ENCODE data around the gene CRB1.

Gene CRB1

DNA sequence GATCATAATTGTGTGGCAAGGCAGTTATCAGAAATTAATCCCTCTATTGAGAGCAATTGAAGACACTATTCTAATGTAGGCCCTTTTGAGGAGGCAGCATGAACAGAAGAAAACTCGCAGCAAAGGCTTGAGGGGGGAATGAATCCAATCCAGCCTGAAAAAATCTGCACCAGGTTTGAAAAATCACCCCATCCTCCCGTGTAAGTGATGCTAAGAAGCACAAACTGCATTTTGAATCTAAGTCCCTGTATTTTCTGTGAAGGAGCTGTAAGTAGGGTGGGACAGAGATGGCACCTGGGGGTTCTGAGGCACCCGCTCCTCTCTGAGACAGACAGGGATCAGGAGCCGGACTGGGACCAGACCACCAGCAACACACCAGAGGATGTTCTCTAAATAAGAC is at the start of gene CRB1:
TSS of gene CRB1 (plus strand) at position 241 of the 400 bp plus-strand sequence. CDS start 161 bp downstream, outside the sequence.
- DNase-seq, result no peak

DNA sequence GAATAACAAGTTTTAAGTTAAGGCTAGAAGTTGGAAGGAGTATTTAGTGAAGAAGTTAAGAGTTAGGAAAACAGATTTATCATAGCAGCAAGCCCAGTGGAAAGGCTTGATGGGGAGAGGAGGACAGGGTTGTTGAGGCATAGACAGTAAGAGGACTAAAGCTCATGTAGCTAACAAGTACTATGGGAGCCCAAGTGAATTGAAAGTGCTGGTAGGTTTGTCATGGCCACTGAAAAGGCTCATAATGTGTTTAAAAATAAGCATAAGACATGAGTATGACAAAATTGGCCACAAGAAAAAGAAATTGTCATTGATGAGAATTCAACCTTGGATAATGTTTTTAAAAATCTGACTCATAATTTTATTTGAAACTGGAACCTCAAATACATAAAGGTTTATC is 49.2 kb upstream of the CRB1 start:
- no peak for DNase-seq

DNA sequence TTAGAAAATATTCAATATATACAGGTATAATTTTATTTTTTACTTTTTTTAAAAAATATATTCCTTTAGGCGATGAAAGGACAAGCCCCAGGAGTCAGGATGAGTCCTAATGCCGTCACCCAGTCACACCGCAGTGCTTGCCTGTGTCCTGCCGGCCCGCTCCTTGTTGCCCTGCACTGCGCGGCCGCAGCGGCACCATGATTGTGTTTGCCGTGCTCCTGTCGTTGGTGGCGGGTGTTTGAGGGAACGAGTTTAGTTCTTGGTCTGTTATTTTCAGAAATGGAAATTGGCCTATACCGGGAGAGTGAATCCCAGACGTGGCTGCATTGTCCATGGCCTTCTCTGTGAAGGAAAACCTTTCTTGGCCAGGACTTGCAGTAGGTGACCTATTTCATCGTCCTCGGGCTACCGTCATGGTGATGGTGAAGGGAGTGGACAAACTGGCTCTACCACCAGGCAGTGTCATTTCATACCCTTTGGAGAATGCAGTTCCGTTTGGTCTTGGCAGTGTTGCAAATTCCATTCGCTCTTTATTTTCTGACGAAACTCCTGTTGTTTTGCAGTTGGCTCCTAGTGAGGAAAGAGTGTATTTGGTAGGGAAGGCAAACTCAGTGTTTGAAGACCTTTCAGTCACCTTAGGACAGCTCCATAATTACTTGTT is 45.9 kb upstream of the CRB1 start:
- no peak for DNase-seq

DNA sequence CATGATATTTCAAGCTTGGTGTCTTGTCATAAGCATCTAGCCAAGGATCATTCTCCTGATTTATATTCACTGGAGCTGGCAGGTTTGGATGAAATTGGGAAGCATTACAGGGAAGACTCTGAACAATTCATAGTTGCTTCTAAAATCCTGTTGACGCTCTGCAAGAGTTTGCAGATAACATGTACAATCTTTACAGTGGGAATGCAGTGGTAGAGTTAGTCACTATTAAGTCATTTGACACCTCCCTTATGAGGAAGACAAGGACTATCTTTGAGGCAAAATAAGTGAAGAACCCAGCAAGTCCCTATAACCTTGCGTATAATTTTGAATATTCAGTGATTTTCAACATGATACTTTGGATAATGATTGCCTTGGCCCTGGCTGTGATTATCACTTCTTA is 45.3 kb upstream of the CRB1 start:
- DNase-seq, result no peak

DNA sequence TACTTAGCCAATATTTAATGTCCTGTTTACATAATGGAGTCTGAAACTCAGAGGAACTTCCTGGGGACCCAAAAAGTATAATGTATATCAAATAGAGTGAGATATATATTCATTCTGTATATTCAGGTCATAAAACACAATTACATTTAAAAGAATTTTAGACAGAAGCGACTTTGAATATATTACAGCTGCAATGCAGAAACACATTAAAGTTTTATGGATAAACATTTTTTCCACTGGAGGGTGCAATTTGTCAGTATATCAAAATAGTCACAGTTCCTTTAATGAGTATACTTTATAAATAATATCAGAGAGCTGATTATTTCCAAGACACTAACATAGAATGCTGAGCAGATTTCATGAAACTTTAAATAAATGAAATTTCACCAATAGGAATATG is 43.9 kb upstream of the CRB1 start:
- no peak for DNase-seq

DNA sequence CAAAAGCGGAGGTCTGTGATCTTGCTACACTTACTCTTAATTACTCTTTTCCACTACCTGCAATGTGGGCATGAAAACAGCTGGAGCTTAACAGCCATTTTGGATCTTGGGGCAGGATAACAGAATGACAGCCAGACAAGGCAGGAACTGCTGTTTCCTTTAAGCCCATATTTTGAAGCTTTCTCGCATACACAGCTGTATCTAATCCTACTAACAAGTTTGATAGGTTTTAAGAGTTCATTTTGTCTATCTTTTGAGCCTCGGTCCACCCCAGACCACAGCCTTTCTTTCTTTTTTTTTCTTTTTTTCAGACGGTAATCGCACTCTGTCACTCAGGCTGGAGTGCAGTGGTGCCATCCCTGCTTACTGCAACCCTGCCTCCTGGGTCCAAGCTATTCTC is 42.4 kb upstream of the CRB1 start:
- DNase-seq, result no peak

DNA sequence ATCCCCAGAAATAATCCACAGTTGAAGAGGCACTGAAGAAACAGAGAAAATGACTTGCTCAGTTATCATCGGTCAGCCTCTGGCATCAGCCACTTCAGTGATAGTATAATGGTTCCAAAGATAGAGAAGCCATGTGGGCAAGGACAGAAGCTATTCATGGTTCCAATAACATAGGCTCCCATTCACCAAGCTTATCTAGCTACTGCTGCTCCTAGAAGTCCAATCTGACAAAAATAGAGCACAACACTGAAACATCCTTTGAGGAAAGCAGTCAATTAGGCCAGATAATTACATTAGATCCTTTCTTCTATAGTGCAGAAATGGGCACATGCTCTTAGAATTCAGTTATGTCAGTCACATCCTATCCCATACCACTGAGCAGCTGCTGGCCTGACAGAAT is 33.5 kb upstream of the CRB1 start:
- DNase-seq, result no peak

DNA sequence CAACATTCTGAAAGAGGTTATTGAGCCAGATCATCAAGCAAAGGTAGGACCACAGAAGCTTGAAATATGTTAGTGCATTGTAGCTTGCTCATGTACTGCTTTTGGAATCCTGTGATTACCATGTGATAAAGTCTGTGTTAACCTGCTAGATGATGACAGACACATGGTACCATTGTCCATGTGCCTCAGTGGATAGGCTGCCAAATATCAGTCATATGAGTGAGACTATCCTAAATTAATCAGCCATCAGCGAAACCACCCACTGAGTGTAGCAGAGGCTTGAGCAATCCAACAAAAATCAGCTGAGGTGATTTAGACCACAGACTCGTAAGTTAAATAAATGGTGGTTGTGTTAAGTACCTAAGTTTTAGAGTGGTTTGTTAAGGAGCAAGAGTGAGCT is 32.7 kb upstream of the CRB1 start:
- DNase-seq, result no peak

DNA sequence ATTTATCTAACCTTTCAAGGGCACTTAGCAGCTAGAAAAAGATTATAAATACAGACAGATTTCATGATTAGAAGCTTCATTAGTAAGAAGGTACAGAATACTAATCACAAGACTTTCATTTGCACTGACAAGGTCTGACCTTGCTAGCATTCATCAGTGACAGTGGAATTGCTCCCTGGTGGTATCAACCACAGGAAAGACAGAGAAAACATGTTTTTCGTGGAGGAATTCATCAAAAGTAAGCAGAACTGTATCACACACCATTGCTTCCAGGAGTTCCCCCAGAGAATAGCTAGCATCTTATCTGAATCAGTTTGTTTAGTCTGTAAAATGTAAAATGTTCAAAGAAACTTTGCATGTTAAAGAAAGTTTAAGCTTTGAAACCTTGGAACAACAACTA is 20.6 kb upstream of the CRB1 start:
- DNase-seq, result no peak

DNA sequence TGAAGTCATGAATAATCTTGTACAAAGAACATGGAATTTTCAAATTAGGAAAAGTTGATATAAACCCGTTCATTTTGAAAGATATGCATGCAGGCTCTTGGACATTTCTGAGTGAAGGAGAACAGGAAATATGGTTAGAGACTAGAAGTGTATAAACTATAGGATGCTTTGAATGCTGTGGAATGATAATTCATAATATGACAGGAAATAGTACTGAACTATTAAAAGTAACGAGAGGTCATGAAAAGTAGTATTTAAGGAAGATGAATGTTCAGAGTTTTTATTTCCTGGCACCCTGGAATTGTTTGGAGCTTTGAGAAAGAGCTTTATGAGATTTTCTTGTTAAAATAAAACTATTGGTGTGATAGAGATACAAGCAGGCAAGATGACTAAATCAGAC is 18.7 kb upstream of the CRB1 start:
- no peak for DNase-seq

DNA sequence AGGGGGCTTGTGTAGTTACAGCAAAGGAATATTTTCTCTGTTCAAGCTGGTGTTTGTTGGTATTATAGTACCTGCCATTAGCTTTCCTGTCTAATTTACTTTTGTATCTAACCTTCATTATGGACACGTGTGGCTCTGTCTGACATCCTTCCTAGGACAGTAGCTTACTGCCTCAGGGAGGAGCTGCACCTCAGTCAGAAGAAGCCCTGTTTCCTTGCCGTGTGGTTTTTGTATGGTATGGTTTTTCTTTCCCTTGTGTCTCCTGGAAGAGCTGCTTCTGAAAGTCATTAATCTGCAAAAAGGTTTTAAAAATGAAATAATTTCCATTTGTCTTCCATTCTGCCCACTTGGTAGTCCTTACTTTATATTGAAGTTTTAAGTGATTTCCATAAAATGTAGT is 17.4 kb upstream of the CRB1 start:
- DNase-seq, result no peak

DNA sequence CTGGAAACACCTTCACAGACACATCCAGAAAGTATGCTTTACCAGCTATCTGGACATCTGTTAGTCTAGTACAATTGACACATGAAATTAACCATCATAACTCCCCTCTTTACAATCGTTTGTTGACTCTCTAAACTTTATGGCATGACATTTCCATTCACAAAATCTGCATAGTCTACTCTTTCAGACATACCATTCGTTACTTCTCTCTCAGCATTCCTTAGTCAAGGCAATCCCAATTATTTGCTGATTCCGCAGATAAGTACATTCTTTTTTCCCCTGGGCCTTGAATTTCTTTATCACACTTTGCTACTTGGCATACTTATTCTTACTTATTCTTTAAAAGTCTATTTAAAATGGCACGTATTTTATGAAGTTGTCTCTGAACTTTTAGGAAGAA is 15.1 kb upstream of the CRB1 start:
- no peak for DNase-seq

DNA sequence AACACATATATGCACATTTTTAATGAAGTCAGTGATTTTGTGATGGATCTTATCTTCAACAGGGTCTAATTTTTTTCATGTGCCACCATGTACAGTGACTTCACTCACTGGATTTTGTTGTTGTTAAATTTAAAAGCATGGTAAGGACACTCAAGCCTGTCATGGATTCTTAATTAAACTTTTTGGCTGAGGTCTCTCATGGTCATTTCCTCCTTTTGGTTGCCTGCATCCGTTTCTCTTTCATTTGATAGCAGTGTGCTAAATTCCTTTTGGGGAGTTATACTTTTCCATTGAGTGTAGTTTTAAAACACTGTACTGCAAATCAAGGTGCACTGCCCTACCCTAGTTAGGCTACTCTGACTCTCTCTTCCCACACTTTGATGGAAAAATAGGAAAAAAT is 13.2 kb upstream of the CRB1 start:
- no peak for DNase-seq

DNA sequence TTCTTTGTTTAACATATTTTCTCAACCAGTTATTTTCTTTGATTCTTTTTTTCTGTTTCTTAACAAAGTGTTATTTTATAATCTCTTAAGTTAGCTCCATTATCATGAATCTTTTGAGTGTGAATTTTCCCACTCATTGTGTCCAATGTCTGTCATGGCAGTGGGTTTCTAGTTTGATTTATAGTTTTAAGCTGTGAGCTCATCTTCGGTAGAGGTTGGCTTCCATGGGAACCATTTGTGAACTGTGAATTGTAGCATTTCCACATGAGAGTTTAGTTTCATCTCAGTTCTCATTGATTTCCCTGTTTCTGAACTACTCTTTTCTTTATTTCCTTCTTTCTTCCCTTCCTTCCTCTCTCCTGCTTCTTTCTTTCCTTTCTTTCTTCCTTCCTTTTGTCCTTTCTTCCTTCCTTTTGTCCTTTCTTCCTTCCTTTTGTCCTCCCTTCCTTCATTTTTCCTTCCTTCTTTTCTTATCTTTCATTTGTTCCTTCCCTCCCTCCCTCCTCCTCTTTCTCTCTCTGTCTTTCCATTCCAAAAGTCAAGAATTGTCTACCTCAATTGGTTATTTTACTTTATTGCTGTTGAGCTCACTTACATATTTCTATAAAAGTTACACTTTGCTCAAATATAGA is 3.0 kb upstream of the CRB1 start:
- no peak for DNase-seq

DNA sequence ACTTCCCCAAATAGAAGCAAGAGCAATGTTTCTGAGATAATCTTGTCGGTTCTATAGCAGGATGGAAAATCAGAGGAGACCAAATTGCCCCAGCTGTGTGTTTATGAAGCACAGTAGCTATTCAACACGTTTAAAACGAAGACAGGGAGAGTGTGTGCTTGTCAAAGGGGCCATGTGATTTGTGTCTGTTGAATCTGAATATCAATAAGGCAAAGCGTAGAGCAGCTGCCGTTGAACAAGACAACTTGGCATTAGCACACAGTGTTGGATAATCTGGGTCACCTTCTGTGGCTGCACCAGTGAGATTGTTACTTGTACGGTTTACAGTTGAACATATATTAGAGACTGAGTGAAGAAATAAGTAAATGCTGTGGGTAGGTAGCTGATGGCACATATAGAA is 1.0 kb downstream of the CRB1 start:
- no peak for DNase-seq

DNA sequence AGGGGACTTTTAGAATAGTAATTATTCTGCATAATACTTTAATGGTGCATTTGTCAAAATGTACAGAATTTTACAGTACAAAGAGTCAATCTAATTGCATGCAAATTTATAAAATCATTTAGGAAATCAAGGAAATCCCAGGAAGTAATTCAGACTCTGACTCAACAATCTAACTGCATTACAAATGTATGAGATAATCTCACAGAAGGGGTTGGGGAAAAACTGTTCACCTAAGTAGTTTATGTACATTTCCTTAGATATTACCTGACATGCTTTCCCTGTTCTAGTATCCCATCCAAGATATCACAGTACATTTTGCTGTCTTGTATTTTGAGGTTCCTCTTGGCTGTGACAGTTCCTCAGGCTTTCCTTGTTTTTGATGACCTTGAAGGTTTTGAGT is 4.7 kb downstream of the CRB1 start:
- no peak for DNase-seq

DNA sequence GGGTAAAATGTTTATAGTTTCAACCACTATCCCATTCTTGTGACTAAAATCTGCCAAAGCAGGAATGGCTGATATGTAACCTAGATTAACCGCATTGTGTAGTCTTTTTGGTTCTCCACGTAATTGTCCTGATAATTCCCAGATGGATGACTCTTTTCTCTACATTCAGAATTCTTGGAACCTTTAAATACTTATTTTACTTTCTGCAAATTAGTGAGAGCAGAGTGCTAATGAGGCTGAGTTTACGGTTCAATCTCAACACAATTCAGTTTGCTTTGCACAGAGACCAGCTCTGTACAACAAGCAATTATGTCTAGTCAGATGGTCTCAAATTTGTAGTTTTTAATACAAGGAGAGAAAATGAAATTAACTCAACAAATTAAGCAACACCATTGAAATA is 9.1 kb downstream of the CRB1 start:
- no peak for DNase-seq

DNA sequence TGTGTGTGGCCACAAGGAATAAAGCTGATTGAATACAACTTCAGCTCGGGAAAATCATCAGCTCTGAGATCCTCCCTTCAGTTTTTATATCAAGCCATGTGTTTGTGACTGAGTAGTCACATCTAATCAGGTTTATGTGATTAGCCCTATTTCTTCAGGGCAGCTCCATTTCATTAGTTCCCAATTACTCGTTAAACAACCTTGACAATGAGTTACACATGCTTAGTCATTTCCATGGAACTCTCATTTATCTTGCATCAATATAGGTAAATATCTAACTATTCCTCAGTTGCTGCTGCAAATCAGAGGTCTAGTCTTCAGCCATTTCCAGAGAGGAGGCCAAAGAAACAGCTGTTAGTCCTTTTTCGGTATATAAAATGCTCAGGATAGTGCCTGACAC is 16.3 kb downstream of the CRB1 start:
- no peak for DNase-seq

DNA sequence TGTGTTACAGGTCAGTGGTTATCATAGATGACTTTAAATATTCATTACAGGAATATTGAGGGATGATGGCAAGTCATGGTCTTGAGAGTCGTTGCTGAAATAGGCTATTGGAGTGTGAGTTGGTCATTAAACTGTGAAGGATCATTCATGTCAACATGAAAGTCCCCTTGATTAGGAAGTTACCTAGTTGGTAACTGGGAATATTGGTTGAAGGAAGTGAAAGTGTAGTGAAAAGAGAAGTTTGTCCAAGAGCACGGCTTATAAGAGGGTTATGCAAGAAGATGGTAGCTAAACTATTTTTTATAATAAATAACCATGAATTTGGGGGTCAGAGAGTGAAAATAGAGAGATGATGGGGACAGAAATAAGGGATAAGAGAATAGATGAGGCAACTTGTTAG is 16.9 kb downstream of the CRB1 start:
- DNase-seq, result no peak

DNA sequence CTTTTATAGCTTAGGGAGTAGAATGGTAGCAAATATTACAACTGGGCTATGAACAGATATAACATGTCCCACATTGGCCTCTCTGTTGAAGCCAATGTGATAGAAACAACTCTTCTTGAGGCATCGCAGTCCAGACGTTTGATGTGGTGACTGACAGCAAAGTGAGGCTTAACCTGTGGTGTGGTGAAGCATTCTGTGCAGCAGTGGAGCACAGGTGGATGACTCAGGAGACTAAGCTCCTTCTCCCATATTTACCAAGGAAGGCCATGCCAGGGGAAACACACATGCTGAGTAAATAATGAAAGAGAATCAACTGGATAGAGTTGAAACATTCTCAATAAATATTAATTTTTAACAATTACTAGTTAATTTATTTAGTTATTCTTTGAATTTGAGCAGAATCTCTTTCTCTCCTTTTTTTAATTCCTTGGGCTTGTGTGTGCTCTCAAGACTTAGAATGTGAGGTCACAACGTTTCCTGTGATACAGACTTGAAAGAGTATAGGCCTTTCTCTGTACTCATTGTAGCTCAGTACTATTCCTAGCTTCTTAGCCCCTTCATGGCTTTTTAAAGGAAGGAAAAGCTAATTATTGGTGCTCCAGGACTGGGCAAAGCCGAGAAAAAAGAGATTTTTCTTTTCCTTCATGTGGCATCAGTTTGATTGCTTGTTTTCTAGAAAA is 17.6 kb downstream of the CRB1 start:
- no peak for DNase-seq

DNA sequence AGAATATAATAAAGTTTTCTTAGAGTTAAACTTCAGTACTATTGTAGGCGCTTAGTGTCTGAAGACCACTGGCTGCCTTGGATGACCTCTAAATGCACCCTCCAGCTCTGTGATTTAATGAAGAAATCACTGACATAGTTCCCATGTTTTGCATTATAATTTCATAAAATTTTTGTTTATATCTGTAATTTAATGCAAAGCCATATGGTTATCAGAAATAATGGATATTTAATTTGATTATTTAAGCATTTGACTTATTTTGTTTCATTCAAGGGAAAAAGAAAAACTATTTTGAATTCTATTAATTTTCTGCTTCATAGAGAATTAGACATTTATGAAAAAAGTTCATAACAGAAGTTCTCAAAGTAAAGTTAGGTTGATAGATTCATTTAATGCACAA is 18.6 kb downstream of the CRB1 start:
- DNase-seq, result no peak

DNA sequence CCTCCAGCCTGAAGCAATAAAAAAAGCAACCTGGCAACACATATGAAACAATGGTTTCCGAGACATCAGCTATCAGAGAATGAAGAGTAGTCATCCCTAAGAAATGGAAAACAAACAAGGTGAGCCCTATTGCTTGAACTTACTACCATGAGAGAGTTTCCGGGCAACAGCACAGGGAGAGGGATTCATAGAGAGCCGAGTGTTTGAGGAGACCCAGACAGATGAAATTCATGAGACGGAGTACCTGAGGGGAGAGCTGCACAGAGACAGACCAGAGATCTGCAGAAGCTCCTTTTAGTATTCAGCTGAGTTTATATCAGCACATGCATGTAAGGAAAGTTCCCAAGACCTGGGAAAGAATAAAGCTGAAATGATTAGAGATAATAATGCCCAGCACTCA is 19.8 kb downstream of the CRB1 start:
- no peak for DNase-seq

DNA sequence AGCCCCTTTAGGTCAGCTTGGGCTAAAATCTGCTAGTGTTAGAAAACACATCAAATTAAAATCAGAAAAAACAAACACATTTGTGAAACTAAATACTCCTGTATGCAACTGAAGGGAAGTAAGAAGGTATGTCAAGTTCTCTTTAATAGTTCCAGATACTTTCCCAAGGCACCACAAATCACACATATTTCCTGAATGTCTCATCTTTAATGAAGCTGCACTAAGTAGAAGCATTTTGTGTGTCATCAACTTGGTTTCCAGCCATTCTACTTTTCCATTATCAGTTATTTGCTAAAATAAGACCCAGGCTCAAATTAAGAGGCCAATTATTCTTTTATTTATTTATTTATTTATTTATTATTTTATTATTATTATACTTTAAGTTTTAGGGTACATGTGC is 34.7 kb downstream of the CRB1 start:
- DNase-seq, result no peak

DNA sequence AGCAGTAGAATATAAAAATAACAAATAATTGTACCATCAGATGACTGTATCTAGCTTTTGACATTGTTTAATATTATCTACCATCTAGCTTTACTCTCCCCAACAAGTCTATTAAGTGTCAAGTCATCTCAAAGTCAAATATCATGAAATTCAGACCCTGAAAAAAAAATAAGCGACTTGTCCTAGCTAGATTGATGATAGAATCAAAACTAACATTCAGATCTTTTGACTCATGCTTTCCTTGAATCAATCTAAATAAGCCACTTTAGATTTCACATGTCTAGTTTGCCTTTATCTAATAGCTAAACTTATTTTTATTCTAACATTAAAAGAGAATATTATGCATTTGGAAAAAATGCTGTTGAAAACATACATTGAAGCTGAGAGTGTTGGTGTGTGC is 35.4 kb downstream of the CRB1 start:
- no peak for DNase-seq
